Colonic mucosa (tissue), 4 donors: ENCODE measurements around the gene MYH7. TPM values are rescaled to one million over a fixed set of nuclear protein-coding genes. Genes with fewer than 3 reads are reported as not detected.

Experiments used
- DNase-seq: peaks from one replicate; pipeline ENCODE4 v3.0.0-alpha.2; 2020
- H3K27ac ChIP-seq: fragments of 200-600 bp; one replicate; pipeline ENCODE4 v1.8.0; 2021
- H3K27me3 ChIP-seq: fragments of 200-600 bp; one replicate; pipeline ENCODE4 v1.8.0; 2021
- H3K36me3 ChIP-seq: fragments of 200-600 bp; one replicate; pipeline ENCODE4 v1.8.0; 2021
- H3K4me1 ChIP-seq: fragments of 200-600 bp; one replicate; pipeline ENCODE4 v1.8.0; 2021; ENCODE audit warnings: mild to moderate bottlenecking
- H3K4me3 ChIP-seq: fragments of 200-600 bp; one replicate; pipeline ENCODE4 v1.8.0; 2021
- H3K9ac ChIP-seq, 2 donors: one replicate each; pipeline ENCODE4 v1.7.0; 2013; ENCODE audit warnings: control low read depth in 2 of 2, low read depth in 2 of 2, low read length in 2 of 2
- H3K9me3 ChIP-seq: fragments of 200-600 bp; one replicate; pipeline ENCODE4 v1.8.0; 2021
- intact Hi-C: fragments of 100-400 bp; cut with DNase I; formaldehyde crosslinking; loops from one replicate; pipeline ENCODE4 v1.14.1; 2022
- total RNA-seq, 2 donors: library from RNA; stranded (reverse); fragmentation: NEBNext Ultra II Directional in 1 of 2; extraction: Animal tissue kit (Norgen Biotek cat#: 25700) in 1 of 2; gene quantifications; one replicate each; pipeline ENCODE4 v1.2.1, GENCODE V29; 2021
- TF ChIP-seq, protein P1 (sequence below): fragments of 200-600 bp; IDR thresholded peaks from one replicate; pipeline ENCODE4 v1.8.0; 2022; ENCODE audit warnings: antibody characterized with exemption, mild to moderate bottlenecking
- donor health status: healthy.
- donor health status: DM: no; HTN: no; CAD: no.
- donor health status: DM: no; HTN: no; CAD: no.

Gene MYH7
- 1 to 10 TPM in 1 of 2 donors, not detected in 1; 1.2 TPM for total RNA-seq

DNA sequence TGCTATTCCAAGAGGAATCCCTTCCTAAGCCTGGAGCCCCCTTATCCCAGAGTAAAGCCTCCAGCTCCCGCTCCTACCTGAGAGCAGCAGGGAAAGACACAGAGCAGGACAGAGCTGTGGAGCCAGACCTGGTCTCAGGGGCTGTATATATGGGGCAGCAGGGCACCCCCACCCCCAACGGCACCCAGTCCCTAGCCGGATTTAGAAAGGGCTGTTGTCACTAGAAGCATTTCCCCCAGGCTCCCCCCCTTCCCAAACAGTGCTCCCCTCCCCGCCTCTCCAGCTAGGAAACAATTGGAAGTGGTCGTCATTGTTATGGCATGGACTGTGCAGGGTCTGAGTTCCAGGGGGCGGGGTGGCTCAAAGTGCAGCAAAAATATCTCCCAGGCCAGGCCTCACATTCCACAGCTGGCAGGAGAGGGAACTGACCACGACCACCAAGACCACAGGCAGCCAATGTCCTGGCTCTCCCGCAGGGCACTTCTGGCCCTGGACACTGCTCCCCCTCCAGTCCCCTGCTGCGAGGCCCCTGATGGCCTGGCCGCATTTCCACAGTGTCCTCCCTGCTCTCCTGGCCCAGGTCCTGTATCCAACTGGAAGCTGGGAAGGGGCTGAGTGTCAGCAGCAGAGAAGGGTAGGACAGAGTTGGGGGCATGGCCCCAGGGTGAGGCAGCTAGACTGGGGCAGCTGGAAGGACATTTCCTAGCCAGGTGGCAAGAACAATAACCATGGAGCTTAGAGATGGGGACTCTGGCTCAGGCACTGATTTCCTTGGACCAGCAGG, at the start of gene MYH7:
TSS of gene MYH7 (minus strand) at position 118 of the 784 bp plus-strand sequence. CDS start 1,928 bp downstream, outside the sequence.
- intact Hi-C loops, result no loop called here
- no peaks in the 10 kb centered on the region for H3K9me3 ChIP-seq
- no peaks in the 10 kb centered on the region for H3K27me3 ChIP-seq
- TF ChIP-seq, protein P1, sequence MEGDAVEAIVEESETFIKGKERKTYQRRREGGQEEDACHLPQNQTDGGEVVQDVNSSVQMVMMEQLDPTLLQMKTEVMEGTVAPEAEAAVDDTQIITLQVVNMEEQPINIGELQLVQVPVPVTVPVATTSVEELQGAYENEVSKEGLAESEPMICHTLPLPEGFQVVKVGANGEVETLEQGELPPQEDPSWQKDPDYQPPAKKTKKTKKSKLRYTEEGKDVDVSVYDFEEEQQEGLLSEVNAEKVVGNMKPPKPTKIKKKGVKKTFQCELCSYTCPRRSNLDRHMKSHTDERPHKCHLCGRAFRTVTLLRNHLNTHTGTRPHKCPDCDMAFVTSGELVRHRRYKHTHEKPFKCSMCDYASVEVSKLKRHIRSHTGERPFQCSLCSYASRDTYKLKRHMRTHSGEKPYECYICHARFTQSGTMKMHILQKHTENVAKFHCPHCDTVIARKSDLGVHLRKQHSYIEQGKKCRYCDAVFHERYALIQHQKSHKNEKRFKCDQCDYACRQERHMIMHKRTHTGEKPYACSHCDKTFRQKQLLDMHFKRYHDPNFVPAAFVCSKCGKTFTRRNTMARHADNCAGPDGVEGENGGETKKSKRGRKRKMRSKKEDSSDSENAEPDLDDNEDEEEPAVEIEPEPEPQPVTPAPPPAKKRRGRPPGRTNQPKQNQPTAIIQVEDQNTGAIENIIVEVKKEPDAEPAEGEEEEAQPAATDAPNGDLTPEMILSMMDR, result no peak
- no peaks in the 10 kb centered on the region for H3K36me3 ChIP-seq
- no peak for DNase-seq
- no peak within 1 kb of the TSS for H3K4me3 ChIP-seq
- H3K27ac ChIP-seq, result no peak within 1 kb of the TSS
- no peaks in the 10 kb centered on the region for H3K4me1 ChIP-seq
- no peak within 1 kb of the TSS for H3K9ac ChIP-seq

DNA sequence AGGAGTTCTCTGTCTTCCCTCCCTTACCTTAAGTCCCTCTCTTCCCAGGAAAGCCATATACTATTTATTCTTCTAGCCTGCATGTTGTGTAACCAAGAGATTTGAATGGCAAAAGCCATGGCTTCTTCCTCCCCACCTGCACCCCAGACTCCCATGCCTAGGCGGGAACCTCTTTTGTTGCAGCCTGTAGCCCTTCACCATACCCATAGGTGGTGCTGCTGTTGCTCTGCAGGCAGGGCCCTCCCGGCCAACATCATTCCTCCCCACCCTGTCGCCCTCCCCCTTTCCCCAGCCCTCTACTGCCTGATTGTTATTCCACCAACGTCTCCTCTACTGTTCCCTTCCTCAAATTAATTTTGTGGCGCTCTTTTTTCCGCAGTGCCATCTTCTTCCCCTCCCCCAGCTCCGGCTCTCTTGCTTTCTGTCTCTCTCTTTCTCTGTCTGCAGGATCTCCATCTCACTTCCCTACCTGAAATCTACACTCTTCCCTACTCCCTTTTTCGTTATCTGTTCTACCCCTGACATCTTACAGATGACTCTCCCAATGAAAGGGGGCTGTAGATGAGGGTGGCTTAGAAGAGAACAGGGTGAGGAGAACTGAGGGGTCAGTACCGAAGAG, 47.9 kb upstream of the MYH7 start:
- Histone ChIP-seq H3K4me1 (no peaks in the 10 kb centered on the region), H3K9ac (no peak overlapping the region), H3K9me3 (no peaks in the 10 kb centered on the region), H3K27ac (no peak overlapping the region), H3K4me3 (no peak overlapping the region), H3K27me3 (no peaks in the 10 kb centered on the region), H3K36me3 (no peaks in the 10 kb centered on the region)
- DNase-seq, result no peak
- intact Hi-C loops, result no loop called here
- TF ChIP-seq, protein P1, result no peak

DNA sequence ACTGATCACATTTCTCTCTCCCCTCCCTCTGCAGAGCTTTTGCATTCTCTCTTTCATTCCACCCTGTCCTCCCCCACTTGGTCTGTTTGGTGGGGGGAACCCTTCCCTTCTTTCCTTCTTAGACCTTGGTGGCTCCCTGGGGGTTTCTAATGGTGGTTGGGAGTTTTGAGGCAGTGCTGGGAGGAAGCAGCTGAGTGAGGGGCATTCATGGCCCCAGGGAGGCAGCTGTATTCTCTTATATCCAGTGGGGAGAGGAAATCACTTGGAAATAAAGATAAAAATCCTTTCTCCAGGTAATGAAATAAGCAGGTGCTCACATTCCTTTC, 47.3 kb upstream of the MYH7 start:
- TF ChIP-seq, protein P1, result no peak
- Histone ChIP-seq H3K27ac (no peak overlapping the region), H3K27me3 (no peaks in the 10 kb centered on the region), H3K4me3 (no peak overlapping the region), H3K9ac (no peak overlapping the region), H3K9me3 (no peaks in the 10 kb centered on the region), H3K36me3 (no peaks in the 10 kb centered on the region), H3K4me1 (no peaks in the 10 kb centered on the region)
- intact Hi-C loops, result no loop called here
- no peak for DNase-seq

DNA sequence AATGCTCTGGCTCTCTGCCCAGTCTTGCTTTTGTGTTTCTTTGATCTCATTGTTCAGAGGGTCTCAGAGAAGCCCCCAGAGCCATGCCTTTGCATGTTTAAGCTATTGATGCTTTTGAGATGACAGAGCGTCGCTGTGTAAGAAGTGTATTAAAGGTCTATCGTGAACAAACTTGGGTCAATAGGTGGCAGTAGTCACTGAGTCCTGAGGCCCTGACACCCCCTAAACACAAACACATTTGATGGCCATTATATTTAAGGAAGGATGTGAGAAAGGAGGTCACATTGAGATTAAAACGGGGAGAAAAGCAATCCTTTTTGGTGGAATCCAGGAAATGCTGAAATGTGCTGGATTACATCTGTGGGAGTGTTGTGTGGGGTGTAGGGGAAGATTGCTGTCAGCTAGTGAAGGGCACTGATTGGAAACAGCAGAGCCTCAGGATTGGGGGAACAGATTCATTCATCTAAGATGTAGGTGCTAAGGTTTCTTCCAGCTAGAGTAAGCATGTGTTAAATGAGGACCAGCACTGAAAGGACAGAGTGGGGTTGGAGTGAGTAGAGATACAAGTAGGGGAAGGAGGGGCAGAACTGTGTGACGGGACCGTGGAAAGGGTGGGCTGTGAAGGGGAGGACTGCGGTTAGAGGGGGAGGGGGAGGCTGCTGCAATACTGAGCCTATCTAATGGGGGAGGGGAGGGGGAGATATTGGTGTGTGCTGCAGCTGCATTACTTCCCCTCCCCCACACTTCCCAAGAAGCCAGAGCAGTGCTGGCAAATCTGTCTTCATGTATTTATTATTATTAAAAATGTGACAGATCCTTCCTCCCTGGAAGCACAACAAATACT, 46.7 kb upstream of the MYH7 start:
- no peaks in the 10 kb centered on the region for H3K27me3 ChIP-seq
- peaks cover 5% of the 10 kb centered on the region for H3K36me3 ChIP-seq
- intact Hi-C loops, result no loop called here
- DNase-seq, result no peak
- no peaks in the 10 kb centered on the region for H3K9me3 ChIP-seq
- TF ChIP-seq, protein P1, result no peak
- H3K4me1 ChIP-seq, result no peaks in the 10 kb centered on the region
- H3K27ac ChIP-seq, result no peak overlapping the region
- no peak overlapping the region for H3K9ac ChIP-seq
- no peak overlapping the region for H3K4me3 ChIP-seq

DNA sequence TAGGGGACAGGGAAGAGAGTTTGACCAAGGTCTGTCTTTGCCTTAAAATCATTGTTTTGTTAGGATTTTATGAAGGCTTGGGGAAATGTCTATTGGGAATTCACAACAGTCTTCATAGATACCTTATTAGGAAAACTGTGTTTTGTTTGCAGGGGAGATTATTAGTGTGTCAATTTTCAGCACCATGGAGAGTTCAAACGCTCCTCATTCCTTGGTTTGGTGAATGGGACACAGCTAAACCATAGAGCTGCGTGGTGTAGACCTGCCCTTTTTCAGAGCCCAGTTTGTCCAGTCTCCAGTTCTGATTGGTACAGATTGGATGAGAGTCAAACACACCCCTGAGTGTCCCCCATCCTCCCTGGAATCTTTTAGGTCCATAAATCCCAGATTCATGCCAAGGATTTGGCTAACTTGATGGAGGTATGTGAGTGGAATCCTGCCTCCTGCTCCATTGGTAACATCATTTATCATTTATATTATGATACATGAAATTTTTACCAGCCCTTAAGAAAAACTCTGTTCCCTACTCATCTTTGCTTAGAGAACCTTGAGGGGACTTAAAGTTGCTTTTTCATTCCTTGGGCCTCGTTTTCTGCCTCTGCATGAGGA, 46.0 kb upstream of the MYH7 start:
- DNase-seq, result no peak
- intact Hi-C loops, result no loop called here
- H3K36me3 ChIP-seq, result peaks cover 11% of the 10 kb centered on the region
- no peak overlapping the region for H3K4me3 ChIP-seq
- TF ChIP-seq, protein P1, result no peak
- H3K27ac ChIP-seq, result no peak overlapping the region
- no peaks in the 10 kb centered on the region for H3K9me3 ChIP-seq
- no peak overlapping the region for H3K9ac ChIP-seq
- no peaks in the 10 kb centered on the region for H3K27me3 ChIP-seq
- no peaks in the 10 kb centered on the region for H3K4me1 ChIP-seq
